Keratinocyte (primary cell): Measurements from ENCODE around the gene SDF2L1. TPM values are rescaled to one million over a fixed set of nuclear protein-coding genes. Genes with fewer than 3 reads are reported as not detected.
A peak's percentile ranks its signal among the peaks of the same experiment; 100 is the strongest.

ENCODE experiments used
- DNase-seq: peaks from one replicate; pipeline ENCODE4 v3.0.0-alpha.2; 2011; ENCODE audit warnings: low read depth, missing footprints, low spot score
- FAIRE-seq: peaks from 2 replicates; lab custom pipeline; 2011; peaks lifted over from hg19 to GRCh38; lab: Jason Lieb, UNC
- H2AFZ ChIP-seq: 2 replicates; pipeline ENCODE4 v1.6.0; 2012; ENCODE audit warnings: low read length, control low read depth, inconsistent platforms; ENCODE audit not compliant: control insufficient read depth
- H3K27ac ChIP-seq: 2 replicates; pipeline ENCODE4 v1.5.1; 2011; ENCODE audit warnings: low read length; ENCODE audit not compliant: control insufficient read depth, insufficient read depth
- H3K27me3 ChIP-seq: 3 replicates; pipeline ENCODE4 v1.6.0; 2011; ENCODE audit warnings: low read length; ENCODE audit not compliant: control insufficient read depth, insufficient read depth; ENCODE audit errors: extremely low read depth
- H3K36me3 ChIP-seq, 2 experiments: 2 replicates in 1 of 2; 3 replicates in 1 of 2; pipeline ENCODE4 v1.5.1; 2011; ENCODE audit warnings: low read length in 2 of 2, mild to moderate bottlenecking in 1 of 2; ENCODE audit not compliant: control insufficient read depth in 2 of 2, insufficient read depth in 2 of 2; ENCODE audit errors: extremely low read depth in 1 of 2
- H3K4me1 ChIP-seq: 3 replicates; pipeline ENCODE4 v1.5.1; 2011; ENCODE audit warnings: low read length; ENCODE audit not compliant: control insufficient read depth, insufficient read depth; ENCODE audit errors: extremely low read depth
- H3K4me2 ChIP-seq: 3 replicates; pipeline ENCODE4 v1.6.0; 2011; ENCODE audit warnings: low read depth, low read length; ENCODE audit not compliant: control insufficient read depth, insufficient read depth; ENCODE audit errors: extremely low read depth
- H3K4me3 ChIP-seq, 3 experiments: fragments of 200-600 bp in 1 of 3; sonication (generic) in 1 of 3; 2 replicates in 2 of 3; 3 replicates in 1 of 3; pipeline ENCODE4 v1.5.1; 2011 to 2016; ENCODE audit warnings: low read length in 3 of 3, mild to moderate bottlenecking in 3 of 3, control low read depth in 2 of 3, inconsistent platforms in 1 of 3, low read depth in 1 of 3, mixed read lengths in 1 of 3, mixed run types in 1 of 3, moderate library complexity in 1 of 3; ENCODE audit not compliant: control insufficient read depth in 2 of 3, insufficient read depth in 2 of 3; ENCODE audit errors: extremely low read depth in 1 of 3
- H3K79me2 ChIP-seq: 2 replicates; pipeline ENCODE4 v1.6.0; 2012; ENCODE audit warnings: low read length; ENCODE audit not compliant: control insufficient read depth, insufficient read depth
- H3K9ac ChIP-seq: 3 replicates; pipeline ENCODE4 v1.6.0; 2011; ENCODE audit warnings: low read length; ENCODE audit not compliant: control insufficient read depth, insufficient read depth; ENCODE audit errors: extremely low read depth
- H3K9me1 ChIP-seq: 3 replicates; pipeline ENCODE4 v1.6.0; 2011; ENCODE audit warnings: low read length; ENCODE audit not compliant: control insufficient read depth, insufficient read depth; ENCODE audit errors: extremely low read depth
- H3K9me3 ChIP-seq: 2 replicates; pipeline ENCODE4 v1.5.1; 2012; ENCODE audit warnings: low read depth, low read length; ENCODE audit not compliant: control insufficient read depth
- H4K20me1 ChIP-seq: 3 replicates; pipeline ENCODE4 v1.6.0; 2011; ENCODE audit warnings: low read length; ENCODE audit not compliant: control insufficient read depth, insufficient read depth; ENCODE audit errors: extremely low read depth
- EZH2 ChIP-seq: IDR thresholded peaks from one replicate; pipeline ENCODE4 v1.6.1; 2012; ENCODE audit warnings: inconsistent platforms, mild to moderate bottlenecking, low read length, moderate library complexity
- dilution Hi-C: fragments of 300-500 bp; cut with MboI; formaldehyde crosslinking; loops from one replicate; pipeline ENCODE4 v1.7.0; 2020; ENCODE audit warnings: low sequenced_read_pairs; ENCODE audit not compliant: extremely low pct_ligation_motif_present
- polyA plus RNA-seq, 5 experiments: library from polyadenylated mRNA; depleted of rRNA in 3 of 5; stranded (reverse) in 3 of 5; stranded (forward) in 1 of 5; unstranded in 1 of 5; fragments of >200 nt; gene quantifications; 1 replicate in 1 of 5; 2 replicates in 3 of 5; 3 replicates in 1 of 5; pipeline versions ENCODE4 v1.2.1 to v1.2.3, GENCODE V29; 2011 to 2012; ENCODE audit warnings: missing spikeins in 2 of 5, low read depth in 1 of 5, low replicate concordance in 1 of 5
- TF ChIP-seq, protein P1 (sequence below), 3 experiments: IDR thresholded peaks in 1 of 3; conservative IDR thresholded peaks in 1 of 3; optimal IDR thresholded peaks in 1 of 3; 2 replicates in 2 of 3; 3 replicates in 1 of 3; pipeline versions ENCODE3 to v1.5.1; 2011; ENCODE audit warnings: low read length in 3 of 3, mild to moderate bottlenecking in 3 of 3, moderate library complexity in 2 of 3, control low read depth in 1 of 3, inconsistent platforms in 1 of 3; ENCODE audit not compliant: insufficient read depth in 2 of 3; ENCODE audit errors: extremely low read depth in 1 of 3

The SDF2L1 gene
- polyA plus RNA-seq, 1 donor (not counting 4 experiments of a cell fraction or from before 2014, with no cell fraction given) = 25.6 TPM

DNA sequence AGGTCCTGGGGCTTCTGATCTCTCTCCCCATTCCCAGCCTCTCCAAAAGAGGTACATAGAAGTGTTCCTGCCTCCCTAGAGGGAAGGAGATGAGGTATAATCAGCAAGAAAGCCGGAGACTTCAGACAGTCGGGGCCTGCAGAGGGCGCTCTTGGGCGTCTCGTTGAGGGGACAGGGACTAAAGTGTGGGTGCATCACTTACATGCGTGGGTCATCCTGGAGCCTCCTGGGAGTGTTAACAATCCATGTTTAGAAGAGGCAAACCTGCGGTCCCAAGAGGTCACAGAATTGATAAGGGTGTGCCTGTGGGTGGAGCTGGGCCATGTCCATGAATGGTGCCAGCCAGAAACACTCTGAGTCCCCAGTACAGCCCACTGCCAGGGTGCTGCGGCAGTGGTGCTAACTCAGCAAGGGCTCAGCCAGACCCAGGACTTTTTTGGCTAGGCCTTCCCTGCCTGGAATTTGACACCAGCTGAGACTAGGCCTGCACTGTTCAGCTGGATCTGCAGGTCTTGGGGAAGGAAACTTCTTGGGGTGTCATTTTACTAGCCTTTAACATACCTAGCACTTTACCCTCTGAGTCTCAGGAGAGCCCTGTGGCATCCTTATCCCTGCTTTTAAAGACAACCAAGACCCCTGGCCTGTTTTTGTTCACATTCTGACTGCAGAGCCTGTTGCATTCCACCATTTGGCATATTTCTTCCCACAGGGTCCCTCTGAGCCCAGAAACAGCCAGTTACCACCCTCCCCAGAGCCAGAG is 17.8 kb upstream of the SDF2L1 start:
- no peaks in the 10 kb centered on the region for H3K27me3 ChIP-seq
- no peak overlapping the region for H3K27ac ChIP-seq
- no peak overlapping the region for H3K4me2 ChIP-seq
- H3K79me2 ChIP-seq = peaks cover 62% of the 10 kb centered on the region
- no peak overlapping the region for H3K9ac ChIP-seq
- dilution Hi-C loops = no loop called here
- H3K4me3 ChIP-seq = no peak overlapping the region
- H3K36me3 ChIP-seq = peaks cover 11 to 31% of the 10 kb centered on the region in 2 experiments
- H4K20me1 ChIP-seq = peaks cover 24% of the 10 kb centered on the region
- no peaks in the 10 kb centered on the region for H3K9me3 ChIP-seq
- H2AFZ ChIP-seq = no peak overlapping the region
- FAIRE-seq (no peak), DNase-seq (no peak)
- TF ChIP-seq EZH2 = no peak
- TF ChIP-seq, protein P1, sequence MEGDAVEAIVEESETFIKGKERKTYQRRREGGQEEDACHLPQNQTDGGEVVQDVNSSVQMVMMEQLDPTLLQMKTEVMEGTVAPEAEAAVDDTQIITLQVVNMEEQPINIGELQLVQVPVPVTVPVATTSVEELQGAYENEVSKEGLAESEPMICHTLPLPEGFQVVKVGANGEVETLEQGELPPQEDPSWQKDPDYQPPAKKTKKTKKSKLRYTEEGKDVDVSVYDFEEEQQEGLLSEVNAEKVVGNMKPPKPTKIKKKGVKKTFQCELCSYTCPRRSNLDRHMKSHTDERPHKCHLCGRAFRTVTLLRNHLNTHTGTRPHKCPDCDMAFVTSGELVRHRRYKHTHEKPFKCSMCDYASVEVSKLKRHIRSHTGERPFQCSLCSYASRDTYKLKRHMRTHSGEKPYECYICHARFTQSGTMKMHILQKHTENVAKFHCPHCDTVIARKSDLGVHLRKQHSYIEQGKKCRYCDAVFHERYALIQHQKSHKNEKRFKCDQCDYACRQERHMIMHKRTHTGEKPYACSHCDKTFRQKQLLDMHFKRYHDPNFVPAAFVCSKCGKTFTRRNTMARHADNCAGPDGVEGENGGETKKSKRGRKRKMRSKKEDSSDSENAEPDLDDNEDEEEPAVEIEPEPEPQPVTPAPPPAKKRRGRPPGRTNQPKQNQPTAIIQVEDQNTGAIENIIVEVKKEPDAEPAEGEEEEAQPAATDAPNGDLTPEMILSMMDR (optimal IDR thresholded peaks at IDR 0.05 in 1 of 3, IDR thresholded peaks at IDR 0.05 in 1 of 3, conservative IDR thresholded peaks at IDR 0.05 in 1 of 3; ENCODE audit: extremely low read depth in 1 of 3, insufficient read depth in 2 of 3, low read length in 3 of 3) = peak; percentile 73 to 82 (median 76)
- peaks cover 5% of the 10 kb centered on the region for H3K9me1 ChIP-seq
- peaks cover 14% of the 10 kb centered on the region for H3K4me1 ChIP-seq

DNA sequence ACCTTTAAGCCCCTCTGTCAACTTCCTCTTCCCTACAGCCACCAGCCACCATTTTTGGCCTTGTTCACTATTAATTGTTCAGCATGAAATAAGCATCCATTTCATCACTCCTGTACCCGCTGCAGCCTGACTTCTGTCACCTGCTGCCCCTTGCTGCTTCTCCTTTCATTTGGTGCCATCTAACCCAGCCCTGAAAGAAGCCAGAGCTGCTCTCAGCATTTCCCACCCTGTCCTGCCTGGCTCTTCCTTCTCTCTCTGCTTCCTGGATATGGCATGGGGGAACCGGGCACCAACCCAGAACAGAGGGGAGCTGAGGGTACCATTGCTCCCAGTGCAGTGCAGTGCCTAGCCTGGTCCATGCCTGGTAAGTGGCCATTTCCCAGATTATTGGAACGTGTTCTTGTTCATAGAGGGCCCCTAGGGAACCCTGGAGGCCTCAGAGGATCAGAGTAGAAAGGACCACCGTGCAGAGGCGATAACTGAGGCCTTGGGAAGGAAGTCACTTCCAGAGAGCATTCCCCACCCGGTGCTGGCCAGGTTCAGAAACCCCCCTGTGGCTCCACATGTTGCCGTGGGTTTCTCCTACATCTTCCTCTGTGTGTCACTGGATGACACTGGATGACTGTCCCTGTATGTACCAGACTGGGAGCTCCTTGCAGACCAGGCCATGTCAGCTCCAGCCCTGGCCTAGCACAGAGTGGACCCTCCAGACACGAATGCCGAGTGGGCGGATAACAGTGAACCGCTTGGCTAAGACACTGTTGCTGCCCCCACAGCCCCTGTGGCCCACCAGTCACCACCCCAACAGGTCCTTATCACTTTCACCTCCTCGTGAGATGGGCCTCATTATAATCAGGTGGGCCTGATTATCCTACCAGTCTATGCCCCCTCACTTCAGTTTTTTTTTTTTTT is 17.0 kb upstream of the SDF2L1 start:
- Histone ChIP-seq H3K27ac (no peak overlapping the region), H3K9me1 (peaks cover 5% of the 10 kb centered on the region), H2AFZ (no peak overlapping the region), H3K4me2 (no peak overlapping the region), H3K9me3 (no peaks in the 10 kb centered on the region), H3K4me3 (no peak overlapping the region), H3K4me1 (peaks cover 14% of the 10 kb centered on the region), H3K27me3 (no peaks in the 10 kb centered on the region), H3K9ac (no peak overlapping the region), H3K79me2 (peaks cover 59% of the 10 kb centered on the region), H4K20me1 (peaks cover 24% of the 10 kb centered on the region), H3K36me3 (peaks cover 11 to 26% of the 10 kb centered on the region in 2 experiments)
- dilution Hi-C loops = no loop called here
- no peak for DNase-seq
- no peak for TF ChIP-seq EZH2
- TF ChIP-seq, protein P1 (optimal IDR thresholded peaks at IDR 0.05 in 1 of 3, IDR thresholded peaks at IDR 0.05 in 1 of 3, conservative IDR thresholded peaks at IDR 0.05 in 1 of 3; ENCODE audit: extremely low read depth in 1 of 3, insufficient read depth in 2 of 3, low read length in 3 of 3) = no peak
- FAIRE-seq = no peak
